Measurements from ENCODE around the gene ADARB1. TPM values are rescaled to one million over a fixed set of nuclear protein-coding genes. Genes with fewer than 3 reads are reported as not detected.

Gene ADARB1
- total RNA-seq, 1 experiment from 2014 or later: 15.8 TPM

DNA sequence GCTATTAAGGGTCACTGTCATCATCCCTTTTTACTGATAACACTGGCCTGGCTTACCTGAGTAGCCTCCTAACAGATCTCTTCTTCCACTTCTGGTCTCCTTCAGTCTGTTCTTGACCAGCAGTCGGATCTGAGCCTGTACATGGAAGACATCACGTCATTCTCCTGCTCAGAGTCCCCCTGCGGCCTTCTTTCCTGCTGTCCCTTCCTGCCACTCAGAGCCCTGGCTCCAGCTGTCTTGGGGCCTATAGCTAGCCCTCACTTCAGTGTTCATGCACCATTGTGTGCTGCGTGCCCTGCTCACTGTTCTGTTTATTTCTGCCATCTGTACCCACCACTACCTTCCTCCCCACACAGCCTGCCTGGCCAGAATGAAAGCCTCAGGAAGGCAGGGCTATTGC lies 8.4 kb downstream of the ADARB1 start:
- Histone ChIP-seq H3K79me2 (ENCODE audit: insufficient read depth, low read length) (no peaks in the 10 kb centered on the region), H2BK120ac (ENCODE audit: low read depth, low read length, poor library complexity, severe bottlenecking) (no peak overlapping the region), H3K27me3 (ENCODE audit: insufficient read depth, low read length) (no peaks in the 10 kb centered on the region), H3K9me3 (ENCODE audit: control insufficient read depth, low read depth, low read length) (no peaks in the 10 kb centered on the region), H4K20me1 (ENCODE audit: control insufficient read depth, insufficient read depth, insufficient read length) (no peaks in the 10 kb centered on the region), H2AFZ (ENCODE audit: low read length) (no peak overlapping the region), H2BK5ac (ENCODE audit: insufficient read length, low read length) (no peak overlapping the region), H3K4ac (ENCODE audit: low read depth, low read length) (no peak overlapping the region), H2BK20ac (ENCODE audit: low read depth, low read length, poor library complexity, severe bottlenecking) (no peak overlapping the region), H3K4me1 (ENCODE audit: insufficient read depth, low read length) (no peaks in the 10 kb centered on the region), H2AK5ac (ENCODE audit: insufficient read length, low read length) (no peak overlapping the region), H4K8ac (replicated peaks; ENCODE audit: insufficient read length, low read depth, low read length) (no peak overlapping the region), H3K56ac (ENCODE audit: insufficient read length, low read depth, low read length) (no peak overlapping the region), H2BK12ac (ENCODE audit: insufficient read length, low read depth, low read length) (no peak overlapping the region), H3K4me2 (ENCODE audit: insufficient read depth, insufficient read length, low read length) (no peak overlapping the region), H3K79me1 (ENCODE audit: insufficient read depth, low read depth, low read length, poor library complexity, severe bottlenecking) (no peaks in the 10 kb centered on the region), H3K14ac (ENCODE audit: insufficient read depth, low read length) (no peak overlapping the region), H3K27ac (ENCODE audit: insufficient read length, low read depth, low read length) (no peak overlapping the region), H4K91ac (ENCODE audit: insufficient read length, low read depth, low read length) (no peak overlapping the region), H3T11ph (ENCODE audit: low read length) (no peak overlapping the region), H2BK15ac (ENCODE audit: low read depth, low read length) (no peak overlapping the region), H3K23me2 (ENCODE audit: insufficient read length, low read depth, low read length, poor library complexity, severe bottlenecking) (no peaks in the 10 kb centered on the region), H4K5ac (ENCODE audit: insufficient read length, low read depth, low read length) (no peak overlapping the region), H3K18ac (ENCODE audit: insufficient read length, low read depth, low read length) (no peak overlapping the region), H3K23ac (ENCODE audit: insufficient read length, low read depth, low read length) (no peak overlapping the region), H3K9ac (ENCODE audit: extremely low read depth, insufficient read length, low read length) (no peak overlapping the region)
- H3K4me1 Mint-ChIP-seq: peaks cover 12 to 15% of the 10 kb centered on the region in 2 experiments; a peak in 3 of 4 replicates
- WGBS (ENCODE audit: extremely low coverage, insufficient read length, low lambda C conversion rate): no CpG with 5 or more reads among the region's 4 CpGs
- no peak overlapping the region for H3K4me3 Mint-ChIP-seq
- no peaks in the 10 kb centered on the region for H3K9me3 Mint-ChIP-seq
- H3K36me3 Mint-ChIP-seq (ENCODE audit: insufficient read depth in 1 of 3, low read depth in 3 of 3): peaks cover 0 to 5% (median 0%) of the 10 kb centered on the region in 3 experiments; a peak in 1 of 7 replicates
- DNase-seq: no peak
- TF ChIP-seq, protein P1, sequence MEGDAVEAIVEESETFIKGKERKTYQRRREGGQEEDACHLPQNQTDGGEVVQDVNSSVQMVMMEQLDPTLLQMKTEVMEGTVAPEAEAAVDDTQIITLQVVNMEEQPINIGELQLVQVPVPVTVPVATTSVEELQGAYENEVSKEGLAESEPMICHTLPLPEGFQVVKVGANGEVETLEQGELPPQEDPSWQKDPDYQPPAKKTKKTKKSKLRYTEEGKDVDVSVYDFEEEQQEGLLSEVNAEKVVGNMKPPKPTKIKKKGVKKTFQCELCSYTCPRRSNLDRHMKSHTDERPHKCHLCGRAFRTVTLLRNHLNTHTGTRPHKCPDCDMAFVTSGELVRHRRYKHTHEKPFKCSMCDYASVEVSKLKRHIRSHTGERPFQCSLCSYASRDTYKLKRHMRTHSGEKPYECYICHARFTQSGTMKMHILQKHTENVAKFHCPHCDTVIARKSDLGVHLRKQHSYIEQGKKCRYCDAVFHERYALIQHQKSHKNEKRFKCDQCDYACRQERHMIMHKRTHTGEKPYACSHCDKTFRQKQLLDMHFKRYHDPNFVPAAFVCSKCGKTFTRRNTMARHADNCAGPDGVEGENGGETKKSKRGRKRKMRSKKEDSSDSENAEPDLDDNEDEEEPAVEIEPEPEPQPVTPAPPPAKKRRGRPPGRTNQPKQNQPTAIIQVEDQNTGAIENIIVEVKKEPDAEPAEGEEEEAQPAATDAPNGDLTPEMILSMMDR (conservative IDR thresholded peaks at IDR 0.05): no peak
- H3K27me3 Mint-ChIP-seq (ENCODE audit: low read depth): peaks cover 3% of the 10 kb centered on the region
- no peak overlapping the region for H3K27ac Mint-ChIP-seq
